Activated CD8-positive, alpha-beta memory T cell treated with anti-CD3 and anti-CD28 coated beads, Interleukin-2, amount 10 ng/mL, durations not matched to agents 7 days and 5 days (primary cell): ENCODE measurements around the gene SPATA13. TPM values are rescaled to one million over a fixed set of nuclear protein-coding genes. Genes with fewer than 3 reads are reported as not detected.
"Not testable (repeated sequence)": the region's sequence is repeated elsewhere in the genome, so short reads cannot be mapped to it uniquely, and the experiment has no call there.

Experiments used
- ATAC-seq: fragments of 150-1000 bp; cut with Tn5 transposase; one replicate; pipeline ENCODE4 v1.10.0; 2021; ENCODE audit warnings: moderate library complexity
- CTCF ChIA-PET: fragments of 350-600 bp; sonication (Branson Sonifier 250); formaldehyde crosslinking; loops from one replicate; lab custom pipeline; 2021; ENCODE audit warnings: antibody characterized with exemption; lab: Charles Lee
- DNase-seq: peaks from one replicate; pipeline ENCODE4 v3.0.0-alpha.2; 2020
- H3K27ac Mint-ChIP-seq: one replicate; pipeline ENCODE4 v1.8.0; 2021; ENCODE audit warnings: mild to moderate bottlenecking, mixed read lengths
- H3K27me3 Mint-ChIP-seq: one replicate; pipeline ENCODE4 v1.8.0; 2021; ENCODE audit warnings: mixed read lengths
- H3K36me3 Mint-ChIP-seq: one replicate; pipeline ENCODE4 v1.8.0; 2021; ENCODE audit warnings: mild to moderate bottlenecking, mixed read lengths
- H3K4me1 Mint-ChIP-seq: one replicate; pipeline ENCODE4 v1.8.0; 2021; ENCODE audit warnings: mixed read lengths
- H3K4me3 Mint-ChIP-seq: one replicate; pipeline ENCODE4 v1.8.0; 2021; ENCODE audit warnings: mild to moderate bottlenecking, moderate library complexity, mixed read lengths
- H3K9me3 Mint-ChIP-seq: one replicate; pipeline ENCODE4 v1.8.0; 2022; ENCODE audit warnings: low read depth, mixed read lengths
- microRNA-seq: library from miRNA; unstranded; fragments of <30 nt; microRNA quantifications from one replicate; pipeline ENCODE4 v1.2.0, GENCODE V29; 2022
- total RNA-seq, 2 experiments: library from RNA; stranded (reverse); gene quantifications; one replicate each; pipeline ENCODE4 v1.2.3, GENCODE V29; 2021

The SPATA13 gene
- total RNA-seq, 2 experiments from 2014 or later = 51.0 to 57.8 TPM

GRCh38 chr13:24349778-24350664, 189.5 kb downstream of the SPATA13 start:
- H3K4me3 Mint-ChIP-seq, H3K9me3 Mint-ChIP-seq, H3K27ac Mint-ChIP-seq, H3K36me3 Mint-ChIP-seq, ATAC-seq, H3K27me3 Mint-ChIP-seq, H3K4me1 Mint-ChIP-seq, CTCF ChIA-PET, DNase-seq: not testable (repeated sequence)

- no peak for DNase-seq
- CTCF ChIA-PET = interaction anchor here (1.5 kb wide), 1 partner anchor 10 kb away, joined by 4 read pairs; no protein-coding TSS in a partner anchor
- Mint-ChIP-seq H3K4me3 (no peak overlapping the region), H3K27ac (no peak overlapping the region), H3K36me3 (no peaks in the 10 kb centered on the region), H3K27me3 (peaks cover 5% of the 10 kb centered on the region), H3K9me3 (no peaks in the 10 kb centered on the region), H3K4me1 (no peaks in the 10 kb centered on the region)
- no peak for ATAC-seq
Observed at GRCh38 chr13:24351423-24351822, 190.9 kb downstream of the SPATA13 start.

- CTCF ChIA-PET = no interaction called here
- Mint-ChIP-seq H3K9me3 (no peaks in the 10 kb centered on the region), H3K36me3 (no peaks in the 10 kb centered on the region), H3K4me1 (no peaks in the 10 kb centered on the region), H3K4me3 (no peak overlapping the region), H3K27ac (no peak overlapping the region), H3K27me3 (peaks cover 3% of the 10 kb centered on the region)
- DNase-seq = no peak
- no peak for ATAC-seq
Observed at GRCh38 chr13:24353736-24354135, 193.2 kb downstream of the SPATA13 start.

- CTCF ChIA-PET = no interaction called here
- ATAC-seq (no peak), DNase-seq (no peak)
- no peaks in the 10 kb centered on the region for H3K9me3 Mint-ChIP-seq
- H3K27me3 Mint-ChIP-seq = peaks cover 3% of the 10 kb centered on the region
- no peaks in the 10 kb centered on the region for H3K4me1 Mint-ChIP-seq
- H3K4me3 Mint-ChIP-seq = no peak overlapping the region
- no peak overlapping the region for H3K27ac Mint-ChIP-seq
- no peaks in the 10 kb centered on the region for H3K36me3 Mint-ChIP-seq
Observed at GRCh38 chr13:24355103-24355502, 194.6 kb downstream of the SPATA13 start.

- H3K4me1 Mint-ChIP-seq = no peaks in the 10 kb centered on the region
- no peak overlapping the region for H3K27ac Mint-ChIP-seq
- H3K27me3 Mint-ChIP-seq = peaks cover 3% of the 10 kb centered on the region
- CTCF ChIA-PET = no interaction called here
- H3K4me3 Mint-ChIP-seq = no peak overlapping the region
- DNase-seq = no peak
- no peaks in the 10 kb centered on the region for H3K9me3 Mint-ChIP-seq
- ATAC-seq = no peak
- H3K36me3 Mint-ChIP-seq = no peaks in the 10 kb centered on the region
Observed at GRCh38 chr13:24356270-24356669, 195.8 kb downstream of the SPATA13 start.

Small RNAs within 50 kb of the gene (microRNA-seq; reads per million reads assigned to microRNA genes)
- 4.3 reads per million, percentile 5 among the genes with 10 or more reads in this experiment for gene MIR2276

Other genes with a start within 250 kb of the SPATA13 start
- not detected for gene C1QTNF9, start 148.9 kb downstream of the SPATA13 start, total RNA-seq